Skeletal muscle cell (primary cell): ENCODE measurements around the gene NUP93.
"Not testable (repeated sequence)": the region's sequence is repeated elsewhere in the genome, so short reads cannot be mapped to it uniquely, and the experiment has no call there.

Experiments
- DNase-seq: peaks from one replicate; pipeline ENCODE4 v3.0.0-alpha.2; 2010; ENCODE audit warnings: low read depth
- H3K4me3 ChIP-seq: 2 replicates; pipeline ENCODE4 v1.5.1; 2011; ENCODE audit warnings: low read depth, mild to moderate bottlenecking, control low read depth, low read length, moderate library complexity

NUP93 gene

DNA sequence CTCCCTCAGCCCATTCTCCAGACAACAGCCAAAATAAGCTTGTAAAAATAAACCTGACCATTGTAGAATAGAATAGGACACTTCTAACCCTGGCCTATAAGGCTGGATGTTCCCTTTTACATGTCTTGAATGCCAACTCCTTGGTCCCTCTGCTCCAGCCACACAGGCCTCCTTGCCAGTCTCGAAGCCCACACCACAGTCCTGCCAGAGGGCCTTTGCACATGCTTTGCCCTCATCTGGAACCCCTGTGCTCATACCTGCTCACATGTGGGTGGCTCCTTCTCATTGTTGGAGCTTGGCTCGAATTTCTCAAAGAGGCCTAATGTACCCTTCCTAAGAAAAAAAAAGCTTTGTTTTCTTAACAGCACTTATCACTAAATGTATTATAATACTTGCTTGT, 129.7 kb downstream of the NUP93 start:
- no peak overlapping the region for H3K4me3 ChIP-seq
- DNase-seq: no peak

- H3K4me3 ChIP-seq: no peak overlapping the region
- no peak for DNase-seq
Observed at GRCh38 chr16:56860226-56861020, 130.5 kb downstream of the NUP93 start.

GRCh38 chr16:56861092-56861610, 131.2 kb downstream of the NUP93 start:
- DNase-seq: no peak
- H3K4me3 ChIP-seq: no peak overlapping the region

- DNase-seq: no peak
- H3K4me3 ChIP-seq: no peak overlapping the region
Observed at GRCh38 chr16:56861756-56862155, 131.8 kb downstream of the NUP93 start.

- no peak for DNase-seq
- H3K4me3 ChIP-seq: no peak overlapping the region
Observed at GRCh38 chr16:56862776-56863175, 132.8 kb downstream of the NUP93 start.

- H3K4me3 ChIP-seq: no peak within 1 kb of the TSS
- no peak for DNase-seq
Observed at GRCh38 chr16:56864960-56865359, 135.0 kb downstream of the NUP93 start, which contains the start of gene SLC12A3. Gene SLC12A3, plus strand, starts transcription at chr16:56865207. Its CDS starts 29 bp downstream, at chr16:56865236.

- H3K4me3 ChIP-seq: no peak overlapping the region
- no peak for DNase-seq
Observed at GRCh38 chr16:56865394-56866062, 135.6 kb downstream of the NUP93 start.

DNA sequence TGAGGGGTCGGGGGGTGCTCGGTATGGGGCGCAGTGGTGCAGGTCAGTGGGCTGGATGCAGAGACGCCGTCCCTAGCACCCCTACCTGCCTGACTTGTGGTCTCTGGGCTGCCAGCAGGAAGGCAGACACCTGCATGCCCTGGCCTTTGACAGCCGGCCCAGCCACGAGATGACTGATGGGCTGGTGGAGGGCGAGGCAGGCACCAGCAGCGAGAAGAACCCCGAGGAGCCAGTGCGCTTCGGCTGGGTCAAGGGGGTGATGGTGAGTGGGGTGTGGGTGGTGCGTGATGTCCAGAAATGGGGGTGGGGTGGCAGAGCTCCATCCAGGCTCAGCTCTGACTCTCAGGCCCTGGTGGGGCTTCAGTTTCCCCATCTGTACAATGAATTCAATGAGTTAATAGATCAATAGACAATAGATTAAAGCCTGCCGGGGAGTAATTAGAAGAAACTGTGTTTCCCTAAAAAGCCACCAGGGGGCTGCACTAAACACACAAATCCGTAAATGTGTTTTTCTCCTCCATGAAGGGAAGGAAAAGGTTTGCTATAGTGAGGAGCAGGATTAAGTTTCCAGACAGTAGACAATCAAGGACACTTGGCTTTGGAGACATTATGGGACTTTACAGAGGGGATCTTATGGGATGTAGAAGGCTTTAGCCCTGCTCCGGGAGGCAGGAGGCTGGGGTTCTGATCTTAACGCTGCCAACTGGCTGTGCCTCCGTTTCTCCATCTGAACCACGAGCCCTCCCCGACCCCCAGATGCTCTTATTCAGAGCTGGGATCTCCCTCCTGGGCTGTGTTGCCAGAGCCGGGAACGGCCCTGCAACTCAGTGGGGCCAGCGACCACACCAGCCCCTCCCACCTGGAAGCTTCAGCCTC, 137.3 kb downstream of the NUP93 start:
- no peak for DNase-seq

GRCh38 chr16:56868175-56868574, 138.2 kb downstream of the NUP93 start:
- H3K4me3 ChIP-seq: no peak overlapping the region
- no peak for DNase-seq

More for the DNA sequence above, 137.3 kb downstream of the NUP93 start:
- H3K4me3 ChIP-seq: no peak overlapping the region

DNA sequence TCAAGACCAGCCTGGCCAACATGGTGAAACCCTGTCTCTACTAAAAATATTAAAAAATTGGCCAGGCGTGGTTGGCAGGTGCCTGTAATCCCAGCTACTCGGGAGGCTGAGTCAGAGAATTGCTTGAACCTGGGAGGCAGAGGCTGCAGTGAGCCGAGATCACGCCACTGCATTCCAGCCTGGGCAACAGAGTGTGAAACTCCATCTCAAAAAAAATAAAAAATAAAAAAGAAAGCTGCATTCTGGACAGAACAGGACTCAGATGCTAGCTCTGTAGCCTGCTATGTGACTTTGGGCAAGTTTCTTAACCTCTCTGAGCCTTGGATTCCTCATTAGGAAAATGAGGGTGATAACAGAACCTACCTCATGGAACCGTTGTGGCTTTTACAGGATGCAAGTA, 138.8 kb downstream of the NUP93 start:
- not testable (repeated sequence) for DNase-seq, H3K4me3 ChIP-seq

DNA sequence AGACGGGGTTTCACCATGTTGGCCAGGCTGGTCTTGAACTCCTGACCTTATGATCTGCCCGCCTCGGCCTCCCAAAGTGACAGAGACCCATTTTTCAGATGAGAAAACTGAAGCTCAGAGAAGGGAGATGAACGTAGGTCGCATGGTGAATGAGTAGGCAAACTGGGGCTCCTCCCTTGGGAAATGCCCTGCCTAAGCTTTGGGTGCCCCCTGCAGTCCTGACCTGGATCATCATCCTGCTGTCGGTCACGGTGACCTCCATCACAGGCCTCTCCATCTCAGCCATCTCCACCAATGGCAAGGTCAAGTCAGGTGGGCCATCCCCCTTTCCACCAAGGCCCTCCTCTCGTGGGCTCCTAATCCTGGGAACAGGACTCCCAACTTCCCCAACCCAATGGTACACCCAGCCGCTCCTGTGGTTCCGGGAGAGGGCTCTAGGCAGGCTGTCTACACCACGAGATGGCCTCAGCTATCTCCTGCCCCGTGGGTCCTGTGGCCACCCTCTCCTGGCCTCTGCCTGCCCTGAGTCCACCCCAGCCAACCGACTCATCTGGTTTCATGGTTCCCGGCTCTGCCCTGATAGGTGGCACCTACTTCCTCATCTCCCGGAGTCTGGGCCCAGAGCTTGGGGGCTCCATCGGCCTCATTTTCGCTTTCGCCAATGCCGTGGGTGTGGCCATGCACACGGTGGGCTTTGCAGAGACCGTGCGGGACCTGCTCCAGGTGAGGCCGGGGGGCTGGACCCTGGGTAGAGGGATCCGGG, 139.8 kb downstream of the NUP93 start:
- H3K4me3 ChIP-seq: no peak overlapping the region
- no peak for DNase-seq

GRCh38 chr16:56870276-56870888, 140.5 kb downstream of the NUP93 start:
- H3K4me3 ChIP-seq: no peak overlapping the region
- DNase-seq: no peak

- H3K4me3 ChIP-seq: no peak overlapping the region
- no peak for DNase-seq
Observed at GRCh38 chr16:56871172-56871593, 141.3 kb downstream of the NUP93 start.

DNA sequence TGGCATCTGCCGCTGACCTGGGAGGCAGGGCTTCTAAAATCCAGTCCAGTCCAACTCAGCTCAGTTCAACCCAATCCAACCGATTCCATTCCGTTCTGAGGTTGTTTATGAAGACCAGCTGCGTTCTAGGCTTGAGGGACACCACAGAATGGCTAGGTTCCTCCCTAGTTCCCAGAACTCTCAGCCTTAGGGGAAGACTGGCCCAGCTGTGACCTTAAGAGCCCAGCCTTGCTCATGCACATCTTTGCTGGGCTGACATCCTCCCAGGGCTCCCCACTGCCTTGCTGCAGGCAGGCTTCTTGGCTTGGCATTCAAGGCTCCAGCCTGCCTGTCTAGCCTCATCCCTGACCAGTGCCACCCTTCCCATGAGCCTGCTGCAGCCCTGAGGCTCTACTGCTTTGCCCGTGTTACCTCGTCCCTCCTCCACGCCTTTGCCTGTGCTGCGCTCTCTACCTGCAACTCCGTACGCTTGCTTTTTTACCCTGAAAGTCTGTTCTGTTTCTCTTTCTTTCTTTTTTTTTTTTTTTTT, 143.0 kb downstream of the NUP93 start:
- no peak for DNase-seq
- H3K4me3 ChIP-seq: no peak overlapping the region

GRCh38 chr16:56874800-56875199, 144.9 kb downstream of the NUP93 start:
- no peak overlapping the region for H3K4me3 ChIP-seq
- peak; percentile 36 for DNase-seq

- no peak for DNase-seq
- no peak overlapping the region for H3K4me3 ChIP-seq
Observed at GRCh38 chr16:56876048-56876447, 146.1 kb downstream of the NUP93 start.

GRCh38 chr16:56877486-56878182, 147.7 kb downstream of the NUP93 start:
- no peak for DNase-seq
- no peak overlapping the region for H3K4me3 ChIP-seq
